Activated T-helper 1 cell treated with Interleukin-2 at 50 U/mL for 16 hours (primary cell): ENCODE measurements around the gene ARHGEF19.
"Not testable (repeated sequence)": the region's sequence is repeated elsewhere in the genome, so short reads cannot be mapped to it uniquely, and the experiment has no call there.

Experiments used
- DNase-seq: peaks from one replicate; pipeline ENCODE4 v3.0.0-alpha.2; 2020; ENCODE audit warnings: low read depth

The ARHGEF19 gene

GRCh38 chr1:16212251-16212961, at the start of gene ARHGEF19:
ARHGEF19 (minus strand) TSS chr1:16212652; CDS start chr1:16209054, 3,598 bp downstream.
- DNase-seq = no peak

GRCh38 chr1:16262067-16262466, 49.6 kb upstream of the ARHGEF19 start:
- DNase-seq = no peak

GRCh38 chr1:16260814-16261213, 48.4 kb upstream of the ARHGEF19 start:
- no peak for DNase-seq

- no peak for DNase-seq
These were observed 46.2 kb upstream of the ARHGEF19 start for GRCh38 chr1:16258591-16259135.

GRCh38 chr1:16257968-16258367, 45.5 kb upstream of the ARHGEF19 start:
- DNase-seq = no peak

GRCh38 chr1:16257556-16257955, 45.1 kb upstream of the ARHGEF19 start:
- not testable (repeated sequence) for DNase-seq

- DNase-seq = no peak
These were observed 44.0 kb upstream of the ARHGEF19 start for GRCh38 chr1:16256478-16256877.

GRCh38 chr1:16254263-16254928, 41.9 kb upstream of the ARHGEF19 start:
- no peak for DNase-seq

- DNase-seq = no peak
These were observed 41.0 kb upstream of the ARHGEF19 start for GRCh38 chr1:16253332-16253922.

GRCh38 chr1:16252912-16253311, 40.5 kb upstream of the ARHGEF19 start:
- DNase-seq = no peak

GRCh38 chr1:16251381-16251780, 38.9 kb upstream of the ARHGEF19 start:
- DNase-seq = no peak

- no peak for DNase-seq
These were observed 38.2 kb upstream of the ARHGEF19 start for GRCh38 chr1:16250524-16251251.

GRCh38 chr1:16249596-16250241, 37.3 kb upstream of the ARHGEF19 start:
- DNase-seq = no peak

- no peak for DNase-seq
These were observed 36.4 kb upstream of the ARHGEF19 start for GRCh38 chr1:16248603-16249516.

- no peak for DNase-seq
These were observed 35.6 kb upstream of the ARHGEF19 start for GRCh38 chr1:16248007-16248436.

- DNase-seq = no peak
These were observed 35.0 kb upstream of the ARHGEF19 start for GRCh38 chr1:16247441-16247840.

GRCh38 chr1:16246961-16247360, 34.5 kb upstream of the ARHGEF19 start:
- no peak for DNase-seq

- DNase-seq = not testable (repeated sequence)
These were observed 33.8 kb upstream of the ARHGEF19 start for GRCh38 chr1:16246239-16246638.

GRCh38 chr1:16245476-16246196, 33.2 kb upstream of the ARHGEF19 start:
- no peak for DNase-seq
